Activated naive CD4-positive, alpha-beta T cell treated with anti-CD3 and anti-CD28 coated beads, Interleukin-2, amount 50 U/mL, for 24 hours (primary cell): ENCODE data around the gene CCDC68.

ENCODE experiments used
- H3K27ac Mint-ChIP-seq: one replicate; pipeline ENCODE4 v1.8.0; 2021; ENCODE audit warnings: mild to moderate bottlenecking, mixed read lengths
- H3K27me3 Mint-ChIP-seq: one replicate; pipeline ENCODE4 v1.8.0; 2021; ENCODE audit warnings: mixed read lengths
- H3K36me3 Mint-ChIP-seq: one replicate; pipeline ENCODE4 v1.8.0; 2021; ENCODE audit warnings: mixed read lengths
- H3K4me1 Mint-ChIP-seq: one replicate; pipeline ENCODE4 v1.8.0; 2021; ENCODE audit warnings: mixed read lengths
- H3K4me3 Mint-ChIP-seq: one replicate; pipeline ENCODE4 v1.8.0; 2021; ENCODE audit warnings: mild to moderate bottlenecking, mixed read lengths
- H3K9me3 Mint-ChIP-seq: one replicate; pipeline ENCODE4 v1.8.0; 2021; ENCODE audit warnings: mixed read lengths

Gene CCDC68

GRCh38 chr18:54946149-54946581 is 13.1 kb downstream of the CCDC68 start:
- no peaks in the 10 kb centered on the region for H3K27me3 Mint-ChIP-seq
- peak overlapping the region; percentile 66 for H3K27ac Mint-ChIP-seq
- H3K36me3 Mint-ChIP-seq: no peaks in the 10 kb centered on the region
- no peaks in the 10 kb centered on the region for H3K9me3 Mint-ChIP-seq
- H3K4me1 Mint-ChIP-seq: peaks cover 22% of the 10 kb centered on the region
- peak overlapping the region; percentile 88 for H3K4me3 Mint-ChIP-seq

GRCh38 chr18:54945576-54946125 is 13.6 kb downstream of the CCDC68 start:
- no peak overlapping the region for H3K27ac Mint-ChIP-seq
- no peaks in the 10 kb centered on the region for H3K27me3 Mint-ChIP-seq
- peak overlapping the region; percentile 88 for H3K4me3 Mint-ChIP-seq
- H3K9me3 Mint-ChIP-seq: no peaks in the 10 kb centered on the region
- H3K36me3 Mint-ChIP-seq: no peaks in the 10 kb centered on the region
- H3K4me1 Mint-ChIP-seq: peaks cover 22% of the 10 kb centered on the region

- H3K27me3 Mint-ChIP-seq: no peaks in the 10 kb centered on the region
- no peak overlapping the region for H3K27ac Mint-ChIP-seq
- H3K9me3 Mint-ChIP-seq: no peaks in the 10 kb centered on the region
- no peak overlapping the region for H3K4me3 Mint-ChIP-seq
- H3K4me1 Mint-ChIP-seq: peaks cover 22% of the 10 kb centered on the region
- no peaks in the 10 kb centered on the region for H3K36me3 Mint-ChIP-seq
Measured at GRCh38 chr18:54942569-54942968, 16.7 kb downstream of the CCDC68 start.

GRCh38 chr18:54942144-54942543 is 17.1 kb downstream of the CCDC68 start:
- no peaks in the 10 kb centered on the region for H3K36me3 Mint-ChIP-seq
- H3K9me3 Mint-ChIP-seq: no peaks in the 10 kb centered on the region
- H3K4me1 Mint-ChIP-seq: peaks cover 20% of the 10 kb centered on the region
- no peak overlapping the region for H3K4me3 Mint-ChIP-seq
- H3K27me3 Mint-ChIP-seq: no peaks in the 10 kb centered on the region
- H3K27ac Mint-ChIP-seq: no peak overlapping the region

- no peak overlapping the region for H3K27ac Mint-ChIP-seq
- no peaks in the 10 kb centered on the region for H3K36me3 Mint-ChIP-seq
- no peaks in the 10 kb centered on the region for H3K27me3 Mint-ChIP-seq
- no peaks in the 10 kb centered on the region for H3K4me1 Mint-ChIP-seq
- no peaks in the 10 kb centered on the region for H3K9me3 Mint-ChIP-seq
- no peak overlapping the region for H3K4me3 Mint-ChIP-seq
Measured at GRCh38 chr18:54939361-54939917, 19.8 kb downstream of the CCDC68 start.

GRCh38 chr18:54938506-54938905 is 20.8 kb downstream of the CCDC68 start:
- H3K9me3 Mint-ChIP-seq: no peaks in the 10 kb centered on the region
- H3K27me3 Mint-ChIP-seq: no peaks in the 10 kb centered on the region
- H3K4me1 Mint-ChIP-seq: no peaks in the 10 kb centered on the region
- H3K27ac Mint-ChIP-seq: no peak overlapping the region
- no peak overlapping the region for H3K4me3 Mint-ChIP-seq
- H3K36me3 Mint-ChIP-seq: no peaks in the 10 kb centered on the region

- Mint-ChIP-seq H3K27me3 (no peaks in the 10 kb centered on the region), H3K36me3 (no peaks in the 10 kb centered on the region), H3K4me1 (no peaks in the 10 kb centered on the region), H3K27ac (no peak overlapping the region), H3K9me3 (no peaks in the 10 kb centered on the region), H3K4me3 (no peak overlapping the region)
Measured at GRCh38 chr18:54932472-54932871, 26.8 kb downstream of the CCDC68 start.

- Mint-ChIP-seq H3K4me1 (no peaks in the 10 kb centered on the region), H3K9me3 (no peaks in the 10 kb centered on the region), H3K27me3 (no peaks in the 10 kb centered on the region), H3K4me3 (no peak overlapping the region), H3K27ac (no peak overlapping the region), H3K36me3 (no peaks in the 10 kb centered on the region)
Measured at GRCh38 chr18:54931152-54931551, 28.1 kb downstream of the CCDC68 start.

- H3K27me3 Mint-ChIP-seq: no peaks in the 10 kb centered on the region
- H3K4me1 Mint-ChIP-seq: no peaks in the 10 kb centered on the region
- H3K27ac Mint-ChIP-seq: no peak overlapping the region
- no peaks in the 10 kb centered on the region for H3K9me3 Mint-ChIP-seq
- no peak overlapping the region for H3K4me3 Mint-ChIP-seq
- no peaks in the 10 kb centered on the region for H3K36me3 Mint-ChIP-seq
Measured at GRCh38 chr18:54928236-54928635, 31.0 kb downstream of the CCDC68 start.

- Mint-ChIP-seq H3K36me3 (peaks cover 2% of the 10 kb centered on the region), H3K4me1 (no peaks in the 10 kb centered on the region), H3K4me3 (no peak overlapping the region), H3K27me3 (no peaks in the 10 kb centered on the region), H3K27ac (no peak overlapping the region), H3K9me3 (no peaks in the 10 kb centered on the region)
Measured at GRCh38 chr18:54926593-54927325, 32.5 kb downstream of the CCDC68 start.

- H3K4me1 Mint-ChIP-seq: no peaks in the 10 kb centered on the region
- no peak overlapping the region for H3K4me3 Mint-ChIP-seq
- H3K27me3 Mint-ChIP-seq: no peaks in the 10 kb centered on the region
- H3K36me3 Mint-ChIP-seq: peaks cover 2% of the 10 kb centered on the region
- H3K27ac Mint-ChIP-seq: no peak overlapping the region
- no peaks in the 10 kb centered on the region for H3K9me3 Mint-ChIP-seq
Measured at GRCh38 chr18:54924948-54925347, 34.3 kb downstream of the CCDC68 start.

- no peak overlapping the region for H3K4me3 Mint-ChIP-seq
- H3K4me1 Mint-ChIP-seq: no peaks in the 10 kb centered on the region
- H3K27me3 Mint-ChIP-seq: no peaks in the 10 kb centered on the region
- no peak overlapping the region for H3K27ac Mint-ChIP-seq
- H3K36me3 Mint-ChIP-seq: peaks cover 2% of the 10 kb centered on the region
- H3K9me3 Mint-ChIP-seq: no peaks in the 10 kb centered on the region
Measured at GRCh38 chr18:54923339-54923956, 35.8 kb downstream of the CCDC68 start.

GRCh38 chr18:54919412-54919811 is 39.8 kb downstream of the CCDC68 start:
- Mint-ChIP-seq H3K4me3 (no peak overlapping the region), H3K36me3 (peaks cover 2% of the 10 kb centered on the region), H3K9me3 (no peaks in the 10 kb centered on the region), H3K27me3 (no peaks in the 10 kb centered on the region), H3K27ac (no peak overlapping the region), H3K4me1 (no peaks in the 10 kb centered on the region)

- Mint-ChIP-seq H3K4me1 (no peaks in the 10 kb centered on the region), H3K27me3 (no peaks in the 10 kb centered on the region), H3K9me3 (no peaks in the 10 kb centered on the region), H3K4me3 (no peak overlapping the region), H3K27ac (no peak overlapping the region), H3K36me3 (peaks cover 2% of the 10 kb centered on the region)
Measured at GRCh38 chr18:54918060-54918459, 41.2 kb downstream of the CCDC68 start.

GRCh38 chr18:54916507-54916906 is 42.8 kb downstream of the CCDC68 start:
- H3K36me3 Mint-ChIP-seq: no peaks in the 10 kb centered on the region
- H3K27me3 Mint-ChIP-seq: no peaks in the 10 kb centered on the region
- H3K9me3 Mint-ChIP-seq: no peaks in the 10 kb centered on the region
- no peak overlapping the region for H3K4me3 Mint-ChIP-seq
- H3K27ac Mint-ChIP-seq: no peak overlapping the region
- no peaks in the 10 kb centered on the region for H3K4me1 Mint-ChIP-seq

- no peak overlapping the region for H3K27ac Mint-ChIP-seq
- no peaks in the 10 kb centered on the region for H3K4me1 Mint-ChIP-seq
- H3K27me3 Mint-ChIP-seq: no peaks in the 10 kb centered on the region
- H3K4me3 Mint-ChIP-seq: no peak overlapping the region
- no peaks in the 10 kb centered on the region for H3K36me3 Mint-ChIP-seq
- no peaks in the 10 kb centered on the region for H3K9me3 Mint-ChIP-seq
Measured at GRCh38 chr18:54914816-54915215, 44.4 kb downstream of the CCDC68 start.
